Stimulated activated effector memory CD8-positive, alpha-beta T cell treated with anti-CD3 and anti-CD28 coated beads, Interleukin-12 subunit alpha, Interleukin-12 subunit beta, amount 100 ng/mL, for 72 hours (primary cell): ENCODE measurements around the gene GALNT12.

Experiments used
- ATAC-seq: fragments of 150-1000 bp; cut with Tn5 transposase; 2 replicates; pipeline ENCODE4 v1.10.0; 2021
- DNase-seq, 2 donors: peaks; one replicate each; pipeline ENCODE4 v3.0.0; 2021 to 2022; ENCODE audit warnings: low spot score in 2 of 2
- H3K27ac Mint-ChIP-seq: one replicate; pipeline ENCODE4 v1.8.0; 2022; ENCODE audit warnings: mild to moderate bottlenecking, mixed read lengths
- H3K36me3 Mint-ChIP-seq: one replicate; pipeline ENCODE4 v1.8.0; 2022; ENCODE audit warnings: mild to moderate bottlenecking, mixed read lengths
- H3K4me1 Mint-ChIP-seq: one replicate; pipeline ENCODE4 v1.8.0; 2022; ENCODE audit warnings: mixed read lengths
- H3K4me3 Mint-ChIP-seq: one replicate; pipeline ENCODE4 v1.8.0; 2022; ENCODE audit warnings: mild to moderate bottlenecking, mixed read lengths
- H3K9me3 Mint-ChIP-seq: one replicate; pipeline ENCODE4 v1.8.0; 2022; ENCODE audit warnings: mixed read lengths

The GALNT12 gene

DNA sequence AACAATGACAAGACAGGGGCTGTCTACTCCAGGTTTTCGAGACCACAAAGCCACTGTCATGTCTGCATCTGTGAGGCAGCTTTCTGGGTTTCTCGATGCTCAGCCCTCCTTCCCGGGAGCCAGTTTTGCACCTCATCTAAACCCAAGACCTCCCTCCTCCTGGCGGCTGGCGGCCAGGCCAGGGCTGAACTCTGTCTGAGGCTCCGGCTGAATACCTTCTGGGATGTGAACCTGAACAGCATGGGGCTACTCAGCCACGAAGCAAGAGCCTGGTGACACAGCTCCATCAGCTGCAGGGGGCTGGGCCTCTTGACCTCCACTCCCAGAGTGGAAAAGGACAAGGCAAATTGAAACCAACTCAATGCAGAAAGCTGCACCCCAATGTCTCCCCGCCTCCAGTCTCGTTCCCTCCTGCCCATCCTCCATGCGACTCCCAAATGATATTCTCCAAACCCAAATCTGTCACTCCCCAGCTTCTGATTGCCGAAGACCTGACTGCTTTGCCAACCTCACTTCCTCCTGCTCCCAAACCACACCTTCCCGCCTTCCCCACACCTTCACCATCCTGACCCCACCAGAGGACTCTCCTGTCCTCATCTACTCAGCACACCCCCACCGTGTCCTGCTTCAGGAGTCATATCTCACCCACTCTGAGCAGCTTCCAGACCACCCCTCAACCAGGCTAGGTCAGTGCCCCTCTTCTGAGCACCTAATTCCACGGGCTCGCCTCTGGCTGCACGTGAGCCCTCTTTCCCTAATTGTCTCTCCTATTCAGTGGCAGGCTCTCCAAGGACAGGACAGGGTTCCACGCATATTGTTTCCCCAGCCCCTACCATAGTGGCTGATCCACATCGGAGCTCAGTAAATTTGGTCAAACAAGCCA is 15.6 kb upstream of the GALNT12 start:
- Mint-ChIP-seq H3K4me3 (no peak overlapping the region), H3K9me3 (no peaks in the 10 kb centered on the region), H3K4me1 (peaks cover 39% of the 10 kb centered on the region), H3K36me3 (peaks cover 8% of the 10 kb centered on the region), H3K27ac (no peak overlapping the region)
- DNase-seq (no peak), ATAC-seq (no peak)

DNA sequence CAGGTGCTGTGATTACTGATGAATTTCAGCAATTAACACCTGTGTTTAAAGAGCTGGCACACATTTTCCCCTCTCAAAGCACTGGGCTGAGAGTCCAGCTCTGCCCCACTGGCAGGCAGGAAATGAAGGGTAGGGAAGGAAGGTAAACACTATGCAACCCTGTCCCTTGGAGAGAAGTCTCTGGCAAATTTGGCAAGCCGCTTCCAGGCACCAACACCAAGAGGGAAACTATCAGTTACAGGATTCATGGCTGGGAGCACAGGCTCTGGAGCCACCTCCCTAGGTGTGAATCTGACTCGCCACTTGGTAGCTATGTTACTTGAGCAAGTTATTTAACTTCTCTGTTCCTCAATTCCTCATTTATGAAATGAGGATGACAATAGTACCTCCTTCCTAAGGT is 14.4 kb upstream of the GALNT12 start:
- no peak overlapping the region for H3K27ac Mint-ChIP-seq
- ATAC-seq (no peak), DNase-seq (no peak)
- H3K36me3 Mint-ChIP-seq, result peaks cover 8% of the 10 kb centered on the region
- H3K4me1 Mint-ChIP-seq, result peaks cover 45% of the 10 kb centered on the region
- no peaks in the 10 kb centered on the region for H3K9me3 Mint-ChIP-seq
- no peak overlapping the region for H3K4me3 Mint-ChIP-seq

DNA sequence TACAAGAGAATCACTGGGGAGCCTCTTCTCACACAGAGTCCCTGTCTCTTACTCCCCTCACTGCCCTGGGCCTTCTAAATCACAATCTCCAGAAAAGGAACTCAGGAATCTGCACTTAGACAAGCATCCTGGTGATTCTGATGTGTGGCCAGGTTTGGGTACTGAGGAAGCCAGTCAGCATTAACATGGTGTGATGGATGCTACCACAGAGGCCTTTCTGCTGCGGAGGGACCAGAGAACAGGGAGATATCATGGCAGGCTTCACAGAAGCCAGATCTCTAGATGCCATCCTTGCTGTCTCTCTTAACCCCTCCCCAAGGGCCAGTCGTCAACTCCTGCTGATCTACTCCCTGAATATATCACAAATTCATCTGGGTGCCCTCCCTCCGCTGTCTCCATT is 12.7 kb upstream of the GALNT12 start:
- Mint-ChIP-seq H3K4me1 (peaks cover 45% of the 10 kb centered on the region), H3K4me3 (peak overlapping the region; percentile 84), H3K36me3 (no peaks in the 10 kb centered on the region), H3K9me3 (no peaks in the 10 kb centered on the region), H3K27ac (no peak overlapping the region)
- ATAC-seq, result no peak
- no peak for DNase-seq

DNA sequence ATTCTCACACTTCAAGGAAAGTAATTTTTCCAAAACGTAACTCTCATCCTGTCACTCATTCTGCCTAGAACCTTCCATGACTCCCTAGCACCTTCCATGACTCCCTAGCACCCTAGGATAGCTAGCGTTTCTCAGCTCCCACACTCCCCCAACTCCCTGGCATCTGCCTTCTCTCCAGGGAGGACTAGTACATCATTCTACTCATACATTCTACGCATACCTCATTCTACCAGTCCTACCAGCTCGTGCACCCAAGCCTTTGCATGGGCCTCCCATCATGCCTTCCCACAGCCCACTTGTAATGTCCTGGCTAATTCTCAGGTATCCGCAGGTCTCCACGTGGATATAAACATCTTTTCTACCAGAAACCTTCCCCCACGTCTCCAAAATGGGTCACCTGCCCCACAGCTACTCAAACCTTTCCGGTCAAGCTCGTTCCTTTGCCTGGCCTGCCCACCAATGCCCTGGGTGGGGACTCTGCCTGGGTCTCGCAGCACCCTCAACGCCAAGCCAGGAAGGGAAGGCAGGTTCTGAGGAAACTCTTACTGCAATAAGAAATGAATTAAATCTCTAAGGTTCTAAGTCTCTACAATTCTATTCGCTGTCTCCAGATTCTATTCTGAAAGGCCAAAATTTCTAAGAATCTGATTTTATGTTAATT is 12.0 kb upstream of the GALNT12 start:
- Mint-ChIP-seq H3K4me1 (peaks cover 45% of the 10 kb centered on the region), H3K27ac (no peak overlapping the region), H3K4me3 (peak overlapping the region; percentile 84), H3K9me3 (no peaks in the 10 kb centered on the region), H3K36me3 (no peaks in the 10 kb centered on the region)
- ATAC-seq (no peak), DNase-seq (no peak)

DNA sequence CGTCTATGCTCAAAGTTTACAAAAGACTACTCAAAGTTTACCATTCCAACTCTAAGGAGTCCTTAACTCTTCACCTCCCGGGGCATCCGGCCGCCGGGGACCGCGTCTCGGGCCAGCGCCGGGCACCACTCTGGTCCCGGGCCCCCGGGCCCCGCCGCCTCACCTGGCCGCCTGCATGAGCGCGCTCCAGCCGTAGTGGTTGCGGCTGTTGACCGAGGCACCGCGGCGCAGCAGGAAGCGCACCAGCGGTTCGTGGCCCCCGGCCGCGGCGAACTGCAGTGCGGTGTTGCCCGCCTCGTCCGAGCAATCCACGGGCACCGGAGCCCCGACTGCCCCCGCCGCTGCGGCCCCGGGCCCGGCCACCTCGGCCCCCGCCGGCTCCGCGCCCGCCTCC is 11.5 kb upstream of the GALNT12 start:
- Mint-ChIP-seq H3K27ac (no peak overlapping the region), H3K4me1 (peaks cover 43% of the 10 kb centered on the region), H3K4me3 (peak overlapping the region; percentile 84), H3K36me3 (no peaks in the 10 kb centered on the region), H3K9me3 (no peaks in the 10 kb centered on the region)
- ATAC-seq, result peak; percentile 41
- peak in 1 of 2 donors; percentile 18 for DNase-seq

DNA sequence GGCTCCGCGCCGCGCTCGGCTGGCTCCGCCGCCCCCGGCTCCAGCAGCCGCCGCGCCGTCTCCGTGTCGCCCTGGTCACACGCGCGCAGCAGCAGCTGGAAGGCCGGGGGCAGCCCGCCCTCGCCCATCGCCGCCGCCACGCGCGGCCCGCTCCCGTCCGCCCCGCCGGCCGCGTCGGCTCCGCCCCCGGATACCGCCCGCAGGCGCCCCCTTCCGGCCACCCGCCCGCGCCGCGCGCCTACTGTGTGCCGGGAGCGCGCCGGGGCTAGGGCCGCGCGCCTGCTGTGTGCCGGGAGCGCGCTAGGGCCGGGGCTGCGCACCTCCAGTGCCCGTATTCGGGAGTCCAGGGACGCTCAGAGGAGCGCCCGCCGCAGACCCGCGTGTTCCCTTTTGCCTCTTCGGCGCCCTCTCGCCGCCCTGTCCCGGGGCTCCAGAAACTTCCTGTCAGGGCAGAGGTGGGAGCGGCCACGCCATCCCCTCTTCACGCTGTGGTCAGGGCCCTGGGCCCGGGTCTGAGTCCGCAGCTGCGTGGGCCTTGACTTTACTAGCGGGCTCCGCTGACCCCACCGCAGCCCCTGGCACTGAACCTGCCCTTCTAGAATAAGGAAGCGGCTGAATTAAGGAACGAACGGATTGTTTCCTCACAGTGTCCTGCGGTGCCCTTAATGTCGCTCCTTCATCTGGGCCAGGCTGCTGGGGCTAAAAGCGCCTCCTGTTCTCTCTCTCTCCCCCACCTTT is 10.9 kb upstream of the GALNT12 start, which contains the start of gene ANKS6:
ANKS6 (minus strand) TSS at position 192 of the 738 bp plus-strand sequence; CDS start at position 128, 64 bp downstream.
- H3K4me1 Mint-ChIP-seq, result peaks cover 37% of the 10 kb centered on the region
- H3K4me3 Mint-ChIP-seq, result peak within 1 kb of the TSS; percentile 84
- ATAC-seq (peak; percentile 93), DNase-seq (peak; percentile 90 to 95)
- H3K36me3 Mint-ChIP-seq, result no peaks in the 10 kb centered on the region
- H3K27ac Mint-ChIP-seq, result peak within 1 kb of the TSS; percentile 88
- H3K9me3 Mint-ChIP-seq, result no peaks in the 10 kb centered on the region

DNA sequence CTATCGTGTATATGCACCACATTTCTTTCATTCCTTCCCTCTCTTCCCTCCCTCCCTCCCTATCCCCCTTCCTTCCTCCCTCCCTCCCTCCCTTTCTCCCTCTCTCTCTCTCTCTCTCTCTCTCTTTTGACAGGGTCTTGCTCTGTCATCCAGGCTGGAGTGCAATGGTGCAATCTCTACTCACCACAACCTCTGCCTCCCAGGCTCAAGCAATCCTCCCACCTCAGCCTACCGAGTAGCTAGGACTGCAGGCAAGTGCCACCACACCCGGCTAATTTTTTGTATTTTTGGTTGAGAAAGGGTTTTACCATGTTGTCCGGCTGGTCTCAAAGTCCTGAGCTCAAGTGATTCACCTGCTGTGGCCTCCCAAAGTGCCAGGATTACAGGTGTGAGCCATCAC is 10.0 kb upstream of the GALNT12 start:
- DNase-seq (no peak), ATAC-seq (no peak)
- Mint-ChIP-seq H3K4me1 (peaks cover 27% of the 10 kb centered on the region), H3K4me3 (peak overlapping the region; percentile 84), H3K36me3 (no peaks in the 10 kb centered on the region), H3K9me3 (no peaks in the 10 kb centered on the region), H3K27ac (peak overlapping the region; percentile 88)

DNA sequence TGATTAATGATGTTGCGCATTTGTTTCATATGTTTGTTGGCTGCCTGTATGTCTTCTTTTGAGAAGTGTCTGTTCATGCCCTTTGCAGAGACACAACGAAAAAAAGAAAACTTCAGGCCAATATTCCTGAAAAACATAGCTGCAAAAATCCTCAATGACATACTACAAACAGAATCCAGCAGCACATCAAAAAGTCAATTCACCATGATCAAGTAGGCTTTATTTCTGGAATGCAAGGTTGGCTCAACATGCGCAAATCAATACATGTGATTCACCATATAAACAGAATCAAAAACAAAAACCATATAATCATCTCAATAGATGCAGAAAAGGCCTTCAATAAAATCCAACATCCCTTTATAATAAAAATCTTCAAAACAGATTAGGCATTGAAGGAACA is 9.2 kb upstream of the GALNT12 start:
- no peak for DNase-seq
- Mint-ChIP-seq H3K36me3 (no peaks in the 10 kb centered on the region), H3K4me3 (no peak overlapping the region), H3K27ac (no peak overlapping the region), H3K9me3 (no peaks in the 10 kb centered on the region), H3K4me1 (peaks cover 26% of the 10 kb centered on the region)
- ATAC-seq, result no peak

DNA sequence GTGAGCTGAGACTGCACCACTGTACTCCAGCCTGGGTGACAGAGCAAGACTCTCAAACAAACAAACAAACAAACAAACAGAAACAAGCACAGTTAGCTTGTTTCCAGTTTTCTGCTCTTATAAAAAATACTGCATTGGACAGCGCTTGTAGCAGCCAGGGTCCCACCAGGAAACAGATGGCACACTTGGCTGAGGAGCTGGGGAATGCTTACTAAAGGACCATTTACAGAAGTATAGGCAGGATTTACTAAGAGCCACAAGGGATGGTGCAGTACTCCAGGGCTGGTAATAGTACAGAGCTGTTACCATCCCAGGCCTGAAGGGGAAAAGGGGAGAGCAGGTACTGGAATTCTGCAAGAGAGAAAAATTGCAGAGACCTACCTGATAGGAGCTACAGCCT is 5.9 kb upstream of the GALNT12 start:
- no peak overlapping the region for H3K4me3 Mint-ChIP-seq
- no peak overlapping the region for H3K27ac Mint-ChIP-seq
- no peaks in the 10 kb centered on the region for H3K9me3 Mint-ChIP-seq
- ATAC-seq, result no peak
- DNase-seq, result no peak
- H3K36me3 Mint-ChIP-seq, result no peaks in the 10 kb centered on the region
- H3K4me1 Mint-ChIP-seq, result peaks cover 9% of the 10 kb centered on the region

DNA sequence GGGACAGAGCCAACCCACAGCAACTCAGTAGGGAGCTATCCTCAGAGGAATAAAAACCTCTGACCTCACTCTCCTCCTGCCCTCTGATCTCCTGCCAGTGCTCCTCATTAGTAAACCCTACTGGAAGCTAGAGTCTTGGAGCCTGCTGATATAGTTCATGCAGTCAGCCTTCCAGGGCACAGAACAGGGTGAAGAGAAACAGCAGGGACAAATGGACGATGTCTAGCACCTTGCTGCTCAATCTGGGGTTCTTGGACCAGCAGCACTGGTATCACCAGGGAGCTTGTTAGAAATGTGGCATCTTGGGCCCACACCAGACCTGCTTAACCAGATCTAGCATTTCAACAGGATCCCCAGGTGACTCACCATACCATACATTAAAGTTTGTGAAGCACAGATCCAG is 5.5 kb upstream of the GALNT12 start:
- Mint-ChIP-seq H3K4me3 (no peak overlapping the region), H3K27ac (no peak overlapping the region), H3K4me1 (peaks cover 8% of the 10 kb centered on the region), H3K9me3 (no peaks in the 10 kb centered on the region), H3K36me3 (no peaks in the 10 kb centered on the region)
- DNase-seq (no peak), ATAC-seq (no peak)

DNA sequence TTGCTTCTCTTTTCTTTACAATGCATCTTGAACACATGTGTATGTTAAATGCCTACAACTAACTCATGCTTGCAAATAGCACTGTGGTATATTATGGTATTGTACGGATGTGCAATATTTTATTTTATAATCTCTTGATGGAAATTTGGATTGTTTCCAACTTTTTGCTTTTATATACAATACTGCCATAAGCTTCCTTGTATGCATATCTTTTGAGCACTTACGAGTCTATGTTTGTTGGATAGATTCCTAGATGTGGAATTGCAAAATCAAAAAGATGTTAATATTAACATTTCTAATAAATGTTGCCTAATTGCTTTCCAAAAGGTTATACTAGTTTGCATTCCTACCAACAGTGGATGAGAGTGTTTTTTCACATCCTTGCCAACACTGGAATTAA is 3.4 kb upstream of the GALNT12 start:
- no peak overlapping the region for H3K4me3 Mint-ChIP-seq
- H3K9me3 Mint-ChIP-seq, result no peaks in the 10 kb centered on the region
- peaks cover 19% of the 10 kb centered on the region for H3K4me1 Mint-ChIP-seq
- no peak overlapping the region for H3K27ac Mint-ChIP-seq
- H3K36me3 Mint-ChIP-seq, result no peaks in the 10 kb centered on the region
- no peak for ATAC-seq
- no peak for DNase-seq

DNA sequence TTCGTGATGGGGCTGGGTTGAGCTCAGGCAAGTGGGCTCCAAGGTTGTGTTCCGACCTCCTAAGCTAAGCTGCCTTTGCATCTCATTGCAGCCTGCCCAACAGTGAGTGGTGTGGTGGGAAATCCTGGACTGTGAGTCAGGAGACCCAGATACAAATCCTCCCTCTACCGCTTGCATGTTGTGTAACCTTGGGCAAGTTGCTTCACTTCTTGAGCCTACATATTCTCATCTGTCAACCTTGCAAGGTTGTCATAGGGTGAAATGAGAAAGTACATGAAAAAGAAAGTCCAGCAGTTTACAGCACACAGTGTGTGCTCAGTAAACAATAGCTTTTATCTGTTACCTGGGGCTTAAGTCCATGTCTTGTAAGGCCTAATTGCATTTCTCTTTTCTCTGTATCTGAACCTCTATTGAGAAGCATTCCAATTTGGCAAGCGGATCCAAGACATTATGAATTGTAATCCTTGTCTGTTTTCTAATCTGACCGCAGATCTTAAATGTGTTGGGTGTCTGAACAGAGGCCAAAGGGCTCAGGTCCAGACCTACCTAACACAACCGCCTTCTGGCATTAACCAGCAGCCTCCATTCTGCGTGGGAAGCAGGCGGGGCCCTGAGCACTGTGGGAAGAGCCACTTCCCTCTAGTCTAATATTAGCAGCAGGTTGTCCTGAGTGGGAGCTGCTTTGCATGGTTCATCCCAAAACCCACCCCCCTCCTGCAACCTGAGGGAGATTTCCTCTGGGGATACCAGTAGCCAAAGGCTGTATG is 1.8 kb upstream of the GALNT12 start:
- Mint-ChIP-seq H3K9me3 (no peaks in the 10 kb centered on the region), H3K36me3 (no peaks in the 10 kb centered on the region), H3K4me3 (no peak overlapping the region), H3K4me1 (peaks cover 28% of the 10 kb centered on the region), H3K27ac (no peak overlapping the region)
- DNase-seq, result no peak
- no peak for ATAC-seq

DNA sequence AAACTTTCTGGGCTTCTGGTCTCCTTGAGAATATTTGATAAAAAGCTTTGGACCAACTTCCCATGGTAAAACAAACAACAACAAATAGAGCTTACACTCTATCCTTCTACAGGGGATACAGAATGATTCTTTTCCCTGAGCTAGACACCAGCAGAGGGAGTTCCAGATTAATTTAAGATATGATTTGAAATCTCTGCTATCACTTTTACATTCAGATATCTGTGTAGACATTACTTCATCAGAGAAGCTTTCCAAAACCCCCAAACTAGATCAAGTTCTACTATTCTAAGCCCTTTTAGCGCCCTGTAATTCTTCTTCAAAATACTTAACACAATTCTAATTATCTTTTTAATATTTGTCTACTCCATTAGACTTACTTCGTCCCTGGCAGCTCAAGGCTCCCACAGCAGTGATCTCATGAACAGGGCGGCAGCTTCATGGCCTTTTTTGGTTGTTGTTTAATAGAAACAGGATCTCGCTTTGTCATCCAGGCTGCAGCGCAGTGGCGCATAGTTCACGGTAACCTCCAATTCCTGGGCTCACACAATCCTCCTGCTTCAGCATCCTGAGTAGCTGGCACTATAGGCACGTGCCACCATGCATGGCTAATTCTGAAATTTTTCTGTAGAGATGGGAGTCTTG is 955 bp upstream of the GALNT12 start:
- DNase-seq (no peak), ATAC-seq (no peak)
- H3K4me1 Mint-ChIP-seq, result peaks cover 34% of the 10 kb centered on the region
- peak overlapping the region; percentile 76 for H3K4me3 Mint-ChIP-seq
- H3K27ac Mint-ChIP-seq, result no peak overlapping the region
- no peaks in the 10 kb centered on the region for H3K9me3 Mint-ChIP-seq
- H3K36me3 Mint-ChIP-seq, result peaks cover 4% of the 10 kb centered on the region

DNA sequence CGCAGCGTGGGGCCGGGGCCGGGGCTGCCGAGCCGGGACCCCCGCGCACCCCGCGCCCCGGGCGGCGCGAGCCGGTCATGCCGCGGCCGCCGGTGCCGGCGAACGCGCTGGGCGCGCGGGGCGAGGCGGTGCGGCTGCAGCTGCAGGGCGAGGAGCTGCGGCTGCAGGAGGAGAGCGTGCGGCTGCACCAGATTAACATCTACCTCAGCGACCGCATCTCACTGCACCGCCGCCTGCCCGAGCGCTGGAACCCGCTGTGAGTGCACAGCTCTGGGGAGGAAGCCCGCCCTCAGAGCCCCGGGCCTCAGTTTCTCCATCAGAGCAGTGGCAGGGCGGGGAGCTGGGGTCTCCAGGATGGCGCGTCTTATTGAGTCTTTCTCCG is 335 bp downstream of the GALNT12 start:
- ATAC-seq, result peak; percentile 57

More for the DNA sequence above, 335 bp downstream of the GALNT12 start:
- peaks cover 39% of the 10 kb centered on the region for H3K4me1 Mint-ChIP-seq
- H3K36me3 Mint-ChIP-seq, result peaks cover 5% of the 10 kb centered on the region
- peak overlapping the region; percentile 76 for H3K4me3 Mint-ChIP-seq
- H3K27ac Mint-ChIP-seq, result no peak overlapping the region
- DNase-seq, result no peak
- no peaks in the 10 kb centered on the region for H3K9me3 Mint-ChIP-seq
